Activated naive CD4-positive, alpha-beta T cell treated with anti-CD3 and anti-CD28 coated beads, Interleukin-2, amount 10 ng/mL, durations not matched to agents 7 days and 5 days (primary cell): ENCODE data around the gene HAUS8.

Experiments used
- CTCF ChIA-PET: fragments of 350-600 bp; sonication (Branson Sonifier 250); formaldehyde crosslinking; loops from one replicate; lab custom pipeline; 2021; ENCODE audit warnings: antibody characterized with exemption; lab: Charles Lee
- DNase-seq: peaks from one replicate; pipeline ENCODE4 v3.0.0-alpha.2; 2020
- H3K27ac Mint-ChIP-seq: one replicate; pipeline ENCODE4 v1.8.0; 2021; ENCODE audit warnings: mild to moderate bottlenecking, moderate library complexity, mixed read lengths
- H3K27me3 Mint-ChIP-seq: one replicate; pipeline ENCODE4 v1.8.0; 2021; ENCODE audit warnings: mild to moderate bottlenecking, mixed read lengths
- H3K36me3 Mint-ChIP-seq: one replicate; pipeline ENCODE4 v1.8.0; 2021; ENCODE audit warnings: mixed read lengths
- H3K4me1 Mint-ChIP-seq: one replicate; pipeline ENCODE4 v1.8.0; 2021; ENCODE audit warnings: mixed read lengths
- H3K4me3 Mint-ChIP-seq: one replicate; pipeline ENCODE4 v1.8.0; 2021; ENCODE audit warnings: mild to moderate bottlenecking, moderate library complexity, mixed read lengths
- H3K9me3 Mint-ChIP-seq: one replicate; pipeline ENCODE4 v1.8.0; 2021; ENCODE audit warnings: mixed read lengths

The HAUS8 gene

DNA sequence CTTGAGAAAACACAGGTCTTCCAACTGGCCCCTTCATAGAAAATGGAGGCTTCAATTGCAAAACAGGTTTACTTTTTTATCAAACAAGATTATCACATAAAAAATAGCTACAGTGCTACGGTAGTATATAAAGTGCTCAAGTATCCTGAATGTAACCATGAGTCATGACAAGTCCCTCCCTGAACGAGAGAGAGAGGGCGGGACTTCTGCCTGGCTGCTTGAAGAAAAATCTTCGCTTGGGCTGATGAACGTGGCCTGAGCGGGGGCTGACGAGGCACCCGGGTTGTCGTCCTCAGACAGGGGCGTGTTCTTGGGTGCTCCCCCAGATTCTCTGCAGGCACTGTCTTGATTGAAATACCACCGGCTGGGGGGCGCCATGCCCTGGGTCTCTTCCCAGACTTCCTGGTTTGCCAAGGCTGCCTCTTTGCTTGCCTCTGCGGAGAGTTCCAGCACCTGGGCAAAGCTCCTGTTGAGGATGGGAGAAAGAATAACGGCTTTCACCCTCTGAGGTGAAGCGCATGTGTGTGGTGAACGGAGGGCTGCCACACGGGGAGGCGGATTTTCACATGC is 25.5 kb downstream of the HAUS8 start:
- no peak for DNase-seq
- H3K27ac Mint-ChIP-seq, result no peak overlapping the region
- no peak overlapping the region for H3K4me3 Mint-ChIP-seq
- no peaks in the 10 kb centered on the region for H3K4me1 Mint-ChIP-seq
- no peaks in the 10 kb centered on the region for H3K9me3 Mint-ChIP-seq
- CTCF ChIA-PET, result no interaction called here
- H3K27me3 Mint-ChIP-seq, result no peaks in the 10 kb centered on the region
- H3K36me3 Mint-ChIP-seq, result peaks cover 28% of the 10 kb centered on the region

- no peak for DNase-seq
- Mint-ChIP-seq H3K4me1 (no peaks in the 10 kb centered on the region), H3K27me3 (no peaks in the 10 kb centered on the region), H3K9me3 (no peaks in the 10 kb centered on the region), H3K36me3 (peaks cover 26% of the 10 kb centered on the region), H3K4me3 (no peak overlapping the region), H3K27ac (no peak overlapping the region)
- CTCF ChIA-PET, result no interaction called here
These were observed 26.3 kb downstream of the HAUS8 start for GRCh38 chr19:17048885-17049453.

- Mint-ChIP-seq H3K4me3 (no peak overlapping the region), H3K27ac (no peak overlapping the region), H3K27me3 (peaks cover 18% of the 10 kb centered on the region), H3K4me1 (no peaks in the 10 kb centered on the region), H3K36me3 (peaks cover 9% of the 10 kb centered on the region), H3K9me3 (no peaks in the 10 kb centered on the region)
- DNase-seq, result no peak
- CTCF ChIA-PET, result no interaction called here
These were observed 29.2 kb downstream of the HAUS8 start for GRCh38 chr19:17045907-17046502.

DNA sequence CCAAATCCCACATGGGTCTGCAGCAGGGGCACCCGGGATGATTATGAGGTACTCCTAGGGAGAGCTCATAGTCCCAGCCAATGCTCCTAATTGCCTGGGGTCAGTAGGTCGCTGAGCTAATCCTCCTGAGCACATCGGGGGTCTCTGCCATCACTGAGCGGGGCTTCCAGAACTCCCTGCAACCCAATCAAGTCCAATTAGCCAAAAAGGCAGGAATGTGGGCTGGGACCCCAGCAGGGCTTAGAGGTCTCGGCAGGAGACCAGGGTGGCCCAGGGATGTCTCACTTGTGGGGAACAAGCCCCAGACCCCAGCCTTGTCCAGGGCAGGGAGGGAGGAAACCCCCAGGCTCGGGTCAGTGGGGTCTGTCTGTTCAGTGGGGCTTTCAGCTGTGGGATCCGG is 31.5 kb downstream of the HAUS8 start:
- no peaks in the 10 kb centered on the region for H3K4me1 Mint-ChIP-seq

GRCh38 chr19:17041976-17042375 is 33.3 kb downstream of the HAUS8 start:
- Mint-ChIP-seq H3K36me3 (no peaks in the 10 kb centered on the region), H3K4me3 (no peak overlapping the region), H3K27me3 (peaks cover 18% of the 10 kb centered on the region), H3K4me1 (no peaks in the 10 kb centered on the region), H3K9me3 (no peaks in the 10 kb centered on the region), H3K27ac (no peak overlapping the region)
- DNase-seq, result no peak
- CTCF ChIA-PET, result no interaction called here

More for the DNA sequence above, 31.5 kb downstream of the HAUS8 start:
- CTCF ChIA-PET, result no interaction called here
- Mint-ChIP-seq H3K36me3 (peaks cover 2% of the 10 kb centered on the region), H3K4me3 (no peak overlapping the region), H3K9me3 (no peaks in the 10 kb centered on the region), H3K27ac (no peak overlapping the region), H3K27me3 (peaks cover 18% of the 10 kb centered on the region)
- DNase-seq, result no peak

DNA sequence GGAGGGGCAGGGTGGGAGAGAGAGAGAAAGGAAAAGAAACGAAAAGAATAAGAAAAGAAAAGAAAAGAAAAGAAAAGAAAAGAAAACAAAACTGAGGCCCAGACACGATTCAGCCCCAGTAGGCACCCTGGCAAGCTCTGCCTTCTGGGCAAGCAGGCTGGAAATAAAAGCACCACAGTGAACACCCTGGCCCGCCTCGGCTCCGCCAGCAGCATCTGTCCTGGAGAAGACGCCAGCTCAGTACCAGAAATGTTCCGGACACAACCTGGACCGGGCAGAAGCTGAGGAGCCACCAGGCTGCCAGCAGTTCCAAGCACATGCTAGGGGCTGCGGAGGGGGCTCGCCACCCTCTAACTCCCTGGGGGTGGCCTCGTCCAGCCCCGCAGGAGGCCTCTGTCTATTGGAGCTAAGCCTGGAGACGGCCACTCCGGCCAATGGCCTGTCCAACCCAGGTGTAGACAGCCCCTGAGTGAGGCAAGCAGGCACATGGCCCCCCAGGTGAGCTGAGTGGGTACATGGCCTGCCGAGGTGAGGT is 37.2 kb downstream of the HAUS8 start:
- Mint-ChIP-seq H3K27me3 (peaks cover 21% of the 10 kb centered on the region), H3K4me1 (no peaks in the 10 kb centered on the region), H3K9me3 (no peaks in the 10 kb centered on the region), H3K36me3 (no peaks in the 10 kb centered on the region), H3K27ac (no peak overlapping the region), H3K4me3 (no peak overlapping the region)
- DNase-seq, result no peak
- CTCF ChIA-PET, result interaction anchor here (0.7 kb wide), 1 partner anchor 575 kb away, joined by 3 read pairs; no protein-coding TSS in a partner anchor

DNA sequence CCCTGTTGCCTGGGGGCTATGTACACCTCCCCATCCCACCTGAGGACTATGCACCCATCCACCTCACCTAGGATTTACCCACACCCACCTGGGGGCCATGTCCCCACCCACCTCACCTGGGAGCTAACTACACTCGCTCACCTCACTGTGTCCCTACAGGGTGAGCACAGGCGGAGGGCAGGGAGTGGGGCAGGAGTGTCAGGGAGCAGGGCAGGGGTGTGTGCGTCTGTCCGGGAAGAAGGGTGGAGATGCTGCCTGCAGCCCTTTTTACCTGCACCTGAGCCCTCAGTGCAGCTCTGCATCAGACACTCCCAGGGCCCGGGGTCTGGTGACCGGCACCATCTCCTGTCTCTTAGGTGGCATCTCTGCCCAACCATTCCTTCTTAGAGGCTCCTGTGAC is 38.1 kb downstream of the HAUS8 start:
- H3K4me1 Mint-ChIP-seq, result no peaks in the 10 kb centered on the region
- H3K9me3 Mint-ChIP-seq, result no peaks in the 10 kb centered on the region
- no peaks in the 10 kb centered on the region for H3K36me3 Mint-ChIP-seq
- DNase-seq, result no peak
- H3K27ac Mint-ChIP-seq, result no peak overlapping the region
- no peak overlapping the region for H3K4me3 Mint-ChIP-seq
- peaks cover 18% of the 10 kb centered on the region for H3K27me3 Mint-ChIP-seq
- CTCF ChIA-PET, result interaction anchor here (0.8 kb wide), 1 partner anchor 15 kb away, joined by 3 read pairs; no protein-coding TSS in a partner anchor

GRCh38 chr19:17036640-17037039 is 38.6 kb downstream of the HAUS8 start:
- no peaks in the 10 kb centered on the region for H3K9me3 Mint-ChIP-seq
- peaks cover 12% of the 10 kb centered on the region for H3K27me3 Mint-ChIP-seq
- no peak overlapping the region for H3K4me3 Mint-ChIP-seq
- H3K36me3 Mint-ChIP-seq, result no peaks in the 10 kb centered on the region
- no peaks in the 10 kb centered on the region for H3K4me1 Mint-ChIP-seq
- H3K27ac Mint-ChIP-seq, result no peak overlapping the region
- CTCF ChIA-PET, result interaction anchor here (0.8 kb wide), 1 partner anchor 16 kb away, joined by 3 read pairs; no protein-coding TSS in a partner anchor
- no peak for DNase-seq

- Mint-ChIP-seq H3K4me1 (no peaks in the 10 kb centered on the region), H3K4me3 (no peak overlapping the region), H3K9me3 (no peaks in the 10 kb centered on the region), H3K27me3 (peaks cover 10% of the 10 kb centered on the region), H3K27ac (no peak overlapping the region), H3K36me3 (no peaks in the 10 kb centered on the region)
- CTCF ChIA-PET, result no interaction called here
- DNase-seq, result no peak
These were observed 39.3 kb downstream of the HAUS8 start for GRCh38 chr19:17035842-17036424.

- Mint-ChIP-seq H3K9me3 (no peaks in the 10 kb centered on the region), H3K4me3 (no peak overlapping the region), H3K27ac (no peak overlapping the region), H3K4me1 (peaks cover 3% of the 10 kb centered on the region), H3K36me3 (peaks cover 1% of the 10 kb centered on the region), H3K27me3 (peaks cover 47% of the 10 kb centered on the region)
- CTCF ChIA-PET, result no interaction called here
- no peak for DNase-seq
These were observed 43.5 kb downstream of the HAUS8 start for GRCh38 chr19:17031741-17032140.

DNA sequence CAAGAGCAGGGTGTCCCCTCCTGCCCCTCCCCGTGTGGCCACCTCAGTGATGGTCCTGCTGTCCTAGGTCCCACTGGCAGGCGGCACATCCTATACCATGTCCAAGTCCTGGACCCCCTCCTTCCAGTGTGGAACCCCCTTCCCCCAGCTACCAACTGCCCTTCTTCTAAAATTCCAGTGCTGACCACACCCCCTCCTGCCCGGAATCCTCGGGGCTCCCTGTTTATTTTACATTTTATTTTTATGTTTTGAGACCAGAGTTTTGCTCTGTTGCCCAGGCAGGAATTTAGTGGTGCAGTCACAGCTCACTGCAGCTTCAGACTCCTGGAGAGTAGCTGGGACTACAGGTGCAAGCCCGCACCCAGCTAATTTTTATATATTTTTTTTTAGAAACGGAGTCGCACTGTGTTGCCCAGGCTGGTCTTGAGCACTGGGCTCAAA is 47.7 kb downstream of the HAUS8 start:
- Mint-ChIP-seq H3K4me1 (peaks cover 9% of the 10 kb centered on the region), H3K9me3 (peaks cover 16% of the 10 kb centered on the region), H3K27ac (no peak overlapping the region), H3K27me3 (peaks cover 72% of the 10 kb centered on the region), H3K36me3 (peaks cover 12% of the 10 kb centered on the region), H3K4me3 (no peak overlapping the region)
- CTCF ChIA-PET, result no interaction called here
- DNase-seq, result no peak

- DNase-seq, result no peak
- peaks cover 77% of the 10 kb centered on the region for H3K27me3 Mint-ChIP-seq
- CTCF ChIA-PET, result no interaction called here
- H3K4me3 Mint-ChIP-seq, result peak within 1 kb of the TSS; percentile 40
- peaks cover 21% of the 10 kb centered on the region for H3K9me3 Mint-ChIP-seq
- peaks cover 12% of the 10 kb centered on the region for H3K36me3 Mint-ChIP-seq
- no peak within 1 kb of the TSS for H3K27ac Mint-ChIP-seq
- H3K4me1 Mint-ChIP-seq, result peaks cover 9% of the 10 kb centered on the region
These were observed 48.3 kb downstream of the HAUS8 start, which contains the start of gene CPAMD8 for GRCh38 chr19:17026706-17027534. TSS of gene CPAMD8 (minus strand) at chr19:17026810. CDS start at chr19:17026642, 168 bp downstream.

GRCh38 chr19:17025991-17026658 is 49.1 kb downstream of the HAUS8 start:
- no peak overlapping the region for H3K27ac Mint-ChIP-seq
- peaks cover 82% of the 10 kb centered on the region for H3K27me3 Mint-ChIP-seq
- H3K36me3 Mint-ChIP-seq, result peaks cover 12% of the 10 kb centered on the region
- peak; percentile 32 for DNase-seq
- CTCF ChIA-PET, result no interaction called here
- H3K4me1 Mint-ChIP-seq, result peaks cover 9% of the 10 kb centered on the region
- H3K9me3 Mint-ChIP-seq, result peaks cover 22% of the 10 kb centered on the region
- peak overlapping the region; percentile 40 for H3K4me3 Mint-ChIP-seq
